Fibroblast of the aortic adventitia (primary cell): ENCODE results near the gene TRPM3. TPM values are rescaled to one million over a fixed set of nuclear protein-coding genes. Genes with fewer than 3 reads are reported as not detected.

ENCODE experiments used
- DNase-seq: peaks from one replicate; pipeline ENCODE4 v3.0.0-alpha.2; 2010; ENCODE audit warnings: low read depth
- H3K4me3 ChIP-seq: 2 replicates; pipeline ENCODE4 v1.5.1; 2011; ENCODE audit warnings: low read depth, mild to moderate bottlenecking, control low read depth, low read length, moderate library complexity
- total RNA-seq: library from RNA; depleted of rRNA; stranded (reverse); fragments of >200 nt; gene quantifications from 2 replicates; pipeline ENCODE4 v1.2.3, GENCODE V29; 2012; ENCODE audit warnings: low replicate concordance
- TF ChIP-seq, protein P1 (sequence below): IDR thresholded peaks from 2 replicates; pipeline ENCODE4 v1.5.1; 2011; ENCODE audit warnings: mild to moderate bottlenecking, low read length, control low read depth, inconsistent platforms; ENCODE audit not compliant: insufficient read depth

TRPM3 gene
- total RNA-seq, 1 donor, result 8.8 TPM

DNA sequence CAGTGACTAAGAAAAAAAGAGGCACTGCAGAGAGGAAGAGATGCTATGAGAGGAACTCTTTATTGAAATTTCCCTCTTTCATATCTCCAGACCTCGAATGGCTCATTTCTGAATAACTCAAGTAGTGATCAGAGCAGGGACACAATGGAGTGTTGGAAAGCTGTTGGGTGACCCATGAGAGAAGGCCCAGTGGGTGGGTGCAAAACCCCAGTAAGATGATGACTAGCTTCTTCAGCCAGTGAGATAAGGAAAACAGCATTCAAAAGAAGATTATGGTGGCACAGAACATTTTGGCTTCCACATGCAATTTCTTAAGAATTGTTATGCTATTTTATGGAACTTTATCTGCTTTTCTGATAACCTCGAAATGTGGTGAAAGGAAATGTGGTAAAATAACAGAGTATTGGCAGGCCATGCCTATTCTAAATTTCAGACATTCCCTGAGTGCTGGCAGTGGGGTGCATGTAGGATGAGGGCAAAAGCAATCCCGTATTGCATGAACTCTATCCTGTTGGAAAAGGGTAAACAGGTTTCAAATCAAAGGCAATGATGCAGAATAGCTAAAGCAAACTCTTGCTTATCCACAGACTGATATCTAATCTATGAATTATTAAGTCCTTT is 579.0 kb downstream of the TRPM3 start:
- no peak overlapping the region for H3K4me3 ChIP-seq
- peak; percentile 82 for DNase-seq
- TF ChIP-seq, protein P1, sequence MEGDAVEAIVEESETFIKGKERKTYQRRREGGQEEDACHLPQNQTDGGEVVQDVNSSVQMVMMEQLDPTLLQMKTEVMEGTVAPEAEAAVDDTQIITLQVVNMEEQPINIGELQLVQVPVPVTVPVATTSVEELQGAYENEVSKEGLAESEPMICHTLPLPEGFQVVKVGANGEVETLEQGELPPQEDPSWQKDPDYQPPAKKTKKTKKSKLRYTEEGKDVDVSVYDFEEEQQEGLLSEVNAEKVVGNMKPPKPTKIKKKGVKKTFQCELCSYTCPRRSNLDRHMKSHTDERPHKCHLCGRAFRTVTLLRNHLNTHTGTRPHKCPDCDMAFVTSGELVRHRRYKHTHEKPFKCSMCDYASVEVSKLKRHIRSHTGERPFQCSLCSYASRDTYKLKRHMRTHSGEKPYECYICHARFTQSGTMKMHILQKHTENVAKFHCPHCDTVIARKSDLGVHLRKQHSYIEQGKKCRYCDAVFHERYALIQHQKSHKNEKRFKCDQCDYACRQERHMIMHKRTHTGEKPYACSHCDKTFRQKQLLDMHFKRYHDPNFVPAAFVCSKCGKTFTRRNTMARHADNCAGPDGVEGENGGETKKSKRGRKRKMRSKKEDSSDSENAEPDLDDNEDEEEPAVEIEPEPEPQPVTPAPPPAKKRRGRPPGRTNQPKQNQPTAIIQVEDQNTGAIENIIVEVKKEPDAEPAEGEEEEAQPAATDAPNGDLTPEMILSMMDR, result no peak

DNA sequence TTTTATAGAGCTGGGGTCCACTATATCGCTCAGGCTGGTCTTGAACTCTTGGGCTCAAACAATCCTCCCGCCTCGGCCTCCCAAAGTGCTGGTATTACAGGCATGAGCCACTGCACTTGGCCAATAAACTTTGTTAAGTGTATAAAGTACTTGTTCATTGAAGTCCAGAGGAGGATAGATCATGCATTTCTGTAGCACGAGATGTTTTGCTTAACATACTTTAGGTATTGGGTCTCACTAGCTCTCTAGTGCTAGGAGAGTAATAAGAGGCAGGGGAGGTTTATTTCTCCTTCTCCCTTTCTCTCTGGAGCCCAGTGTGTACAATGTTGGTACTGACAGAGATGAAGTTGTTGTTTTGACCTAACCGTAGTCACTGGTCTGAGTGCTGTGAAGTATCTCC is 581.4 kb downstream of the TRPM3 start:
- H3K4me3 ChIP-seq, result no peak overlapping the region
- TF ChIP-seq, protein P1, result no peak
- DNase-seq, result no peak

DNA sequence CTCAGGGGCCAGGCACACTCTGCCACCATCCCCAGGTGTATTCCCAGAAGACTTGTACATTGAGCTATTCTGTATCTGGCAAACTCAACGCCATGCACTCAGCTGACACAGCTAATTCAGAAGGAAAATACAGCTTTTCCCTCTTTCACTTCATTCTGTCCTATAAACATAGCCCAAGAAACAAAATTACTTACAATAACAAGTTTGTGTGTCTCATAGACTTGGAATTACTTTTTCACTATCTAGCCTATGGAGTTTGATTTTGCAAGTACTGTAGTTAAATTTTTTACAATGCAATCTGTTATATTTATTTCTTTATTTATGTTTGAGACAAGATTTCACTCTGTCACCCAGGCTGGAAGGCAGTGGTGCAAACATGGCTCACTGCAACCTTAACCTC is 581.9 kb downstream of the TRPM3 start:
- DNase-seq, result no peak
- TF ChIP-seq, protein P1, result no peak
- H3K4me3 ChIP-seq, result no peak overlapping the region

DNA sequence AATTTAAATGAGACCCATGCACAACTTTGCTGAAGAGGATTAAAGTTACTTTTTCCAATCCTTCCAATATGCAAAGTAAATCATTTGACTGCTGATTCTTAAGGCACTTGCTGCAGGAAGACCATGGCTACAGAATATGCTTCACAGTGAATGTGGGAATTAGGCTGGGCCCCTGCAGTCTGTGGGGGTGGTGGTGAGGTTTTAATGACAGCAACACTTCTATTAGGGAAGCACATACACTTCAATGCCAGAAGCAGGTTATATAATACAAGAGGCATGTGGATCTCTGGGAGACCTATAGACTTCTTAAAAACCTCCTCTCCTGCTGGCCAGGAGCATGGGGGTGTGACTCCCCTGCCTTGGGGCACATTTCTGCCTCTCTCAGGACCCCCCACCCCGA is 582.4 kb downstream of the TRPM3 start:
- TF ChIP-seq, protein P1, result no peak
- no peak overlapping the region for H3K4me3 ChIP-seq
- no peak for DNase-seq

DNA sequence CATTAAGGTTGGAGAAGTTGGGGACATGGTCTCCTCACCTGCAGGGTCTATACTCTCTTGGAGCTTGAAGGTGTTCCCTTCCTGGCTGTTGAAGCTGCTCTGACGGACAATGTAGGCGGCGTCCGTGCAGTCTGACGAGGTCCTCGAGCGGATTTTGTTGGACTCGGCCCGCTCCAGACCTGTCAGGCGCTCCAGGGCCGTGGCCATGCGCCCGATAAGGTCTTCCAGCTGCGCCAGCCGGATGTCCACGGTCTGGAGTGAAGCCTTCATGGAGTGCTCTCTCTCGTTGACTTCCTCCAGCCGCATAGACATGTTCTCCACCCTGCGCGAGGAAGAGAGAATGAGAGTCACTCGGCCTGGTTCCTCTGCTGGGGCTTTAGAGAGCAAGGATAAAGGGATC is 584.3 kb downstream of the TRPM3 start:
- TF ChIP-seq, protein P1, result no peak
- H3K4me3 ChIP-seq, result no peak overlapping the region
- DNase-seq, result no peak

DNA sequence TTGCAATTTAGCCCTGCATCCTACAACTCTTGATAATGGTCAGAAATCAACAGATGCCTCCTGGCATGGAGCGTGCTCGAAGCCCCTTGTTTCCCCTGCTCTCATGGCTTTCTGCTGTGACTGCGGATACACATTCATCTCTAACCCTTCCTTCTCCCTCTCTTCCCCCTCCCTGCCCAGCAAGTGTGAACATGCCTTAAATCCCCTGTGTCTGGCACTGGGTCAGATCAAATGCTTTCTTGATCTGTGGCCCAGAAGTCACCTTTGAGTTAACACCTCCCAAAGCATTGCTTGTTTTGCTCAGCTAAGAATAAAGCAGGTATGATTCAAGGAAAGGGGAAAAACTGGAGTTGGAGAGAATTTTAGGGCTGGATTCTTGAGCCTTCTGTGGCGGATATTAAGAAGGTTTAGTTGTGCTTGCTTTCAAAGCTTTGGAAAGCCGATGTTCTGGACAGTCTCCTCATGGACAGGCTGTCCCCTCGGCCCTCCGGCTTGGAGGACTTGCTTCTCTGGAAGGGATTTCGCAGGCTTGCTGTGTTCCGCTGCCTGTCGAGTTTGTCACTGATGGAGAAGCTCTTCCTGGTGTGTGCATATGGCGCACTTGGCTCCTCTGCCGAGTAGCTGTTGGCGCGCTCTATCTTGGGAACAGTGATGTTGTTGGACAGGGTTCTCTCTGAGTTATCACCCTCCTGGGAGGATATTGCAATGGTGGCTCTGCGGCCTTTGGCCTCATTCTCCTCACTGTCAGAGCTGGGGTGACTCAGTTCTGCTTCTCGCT is 585.7 kb downstream of the TRPM3 start:
- no peak overlapping the region for H3K4me3 ChIP-seq
- no peak for DNase-seq
- TF ChIP-seq, protein P1, result no peak
